Adipocyte (in vitro differentiated cells): ENCODE data around the gene NAV2.
A peak's percentile ranks its signal among the peaks of the same experiment; 100 is the strongest.
"Not testable (repeated sequence)": the region's sequence is repeated elsewhere in the genome, so short reads cannot be mapped to it uniquely, and the experiment has no call there.

Experiments
- DNase-seq: peaks from one replicate; pipeline ENCODE4 v3.0.0-alpha.2; 2015; ENCODE audit warnings: low read depth
- H3K27me3 ChIP-seq: replicated peaks from 2 replicates; pipeline ENCODE4 v1.7.0; 2013; ENCODE audit warnings: mild to moderate bottlenecking, low read length, moderate library complexity; ENCODE audit not compliant: control insufficient read depth, insufficient read depth
- H3K36me3 ChIP-seq: 2 replicates; pipeline ENCODE4 v1.7.0; 2013; ENCODE audit warnings: low read length, mild to moderate bottlenecking, moderate library complexity; ENCODE audit not compliant: control insufficient read depth, insufficient read depth, severe bottlenecking
- H3K4me1 ChIP-seq: 2 replicates; pipeline ENCODE4 v1.7.0; 2013; ENCODE audit warnings: mild to moderate bottlenecking, low read length, moderate library complexity; ENCODE audit not compliant: control insufficient read depth, insufficient read depth
- H3K4me3 ChIP-seq: 2 replicates; pipeline ENCODE4 v1.7.0; 2013; ENCODE audit warnings: mild to moderate bottlenecking, low read length, moderate library complexity
- H3K9ac ChIP-seq: 2 replicates; pipeline ENCODE4 v1.7.0; 2013; ENCODE audit warnings: mild to moderate bottlenecking, low read length, moderate library complexity
- H3K9me3 ChIP-seq: 2 replicates; pipeline ENCODE4 v1.7.0; 2013; ENCODE audit warnings: mild to moderate bottlenecking, low read length, moderate library complexity; ENCODE audit not compliant: control insufficient read depth

The NAV2 gene

GRCh38 chr11:20080032-20080685 lies 367.5 kb downstream of the NAV2 start:
- no peak overlapping the region for H3K9ac ChIP-seq
- no peak for DNase-seq
- H3K27me3 ChIP-seq, result no peaks in the 10 kb centered on the region
- H3K4me1 ChIP-seq, result peaks cover 7% of the 10 kb centered on the region
- no peak overlapping the region for H3K4me3 ChIP-seq
- no peaks in the 10 kb centered on the region for H3K9me3 ChIP-seq
- H3K36me3 ChIP-seq, result peaks cover 99% of the 10 kb centered on the region

DNA sequence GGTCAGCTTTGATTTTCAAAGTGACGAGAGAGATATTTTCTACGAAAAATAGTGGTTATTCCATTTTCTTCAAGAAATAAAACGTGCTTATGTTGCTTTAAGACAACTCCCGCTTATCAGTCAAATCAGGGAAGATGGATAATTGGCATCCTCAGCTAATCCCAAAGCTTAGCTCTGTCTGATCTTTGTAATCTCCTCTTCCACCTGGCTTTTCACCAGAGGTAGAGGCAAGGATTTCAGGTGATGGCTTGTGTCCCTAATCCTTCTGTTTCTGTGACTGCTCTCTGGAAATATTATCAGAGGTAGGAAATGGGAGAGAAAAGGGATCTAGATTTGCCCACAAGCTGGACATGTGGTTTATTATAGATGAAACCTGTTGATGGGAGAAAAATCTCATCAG lies 368.7 kb downstream of the NAV2 start:
- Histone ChIP-seq H3K9ac (no peak overlapping the region), H3K4me1 (peaks cover 7% of the 10 kb centered on the region), H3K4me3 (no peak overlapping the region), H3K36me3 (peaks cover 100% of the 10 kb centered on the region), H3K9me3 (no peaks in the 10 kb centered on the region), H3K27me3 (no peaks in the 10 kb centered on the region)
- DNase-seq, result no peak

DNA sequence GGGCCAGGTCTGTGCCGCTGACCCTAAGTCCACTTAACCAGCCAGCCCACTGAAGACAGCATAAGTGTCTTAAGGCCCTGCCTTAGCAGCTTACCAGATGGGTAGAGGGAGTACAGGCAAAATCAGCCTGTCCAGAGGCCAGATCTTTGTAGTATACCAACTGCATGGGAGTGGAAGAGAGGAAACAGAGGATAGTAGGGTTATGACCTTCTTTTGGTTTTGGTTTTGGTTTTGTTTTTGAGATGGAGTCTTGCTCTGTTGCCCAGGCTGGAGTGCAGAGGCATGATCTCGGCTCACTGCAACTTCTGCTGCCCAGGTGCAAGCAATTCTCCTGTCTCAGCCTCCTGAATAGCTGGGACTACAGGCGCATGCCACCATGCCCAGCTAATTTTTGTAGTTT lies 371.2 kb downstream of the NAV2 start:
- DNase-seq, result not testable (repeated sequence)
- peaks cover 100% of the 10 kb centered on the region for H3K36me3 ChIP-seq

GRCh38 chr11:20084921-20085814 lies 372.5 kb downstream of the NAV2 start:
- Histone ChIP-seq H3K36me3 (peaks cover 96% of the 10 kb centered on the region), H3K9me3 (no peaks in the 10 kb centered on the region), H3K9ac (no peak overlapping the region), H3K4me3 (no peak overlapping the region), H3K27me3 (no peaks in the 10 kb centered on the region), H3K4me1 (peaks cover 20% of the 10 kb centered on the region)
- DNase-seq, result no peak

More for the DNA sequence above, 371.2 kb downstream of the NAV2 start:
- not testable (repeated sequence) for H3K4me3 ChIP-seq, H3K27me3 ChIP-seq, H3K9me3 ChIP-seq, H3K4me1 ChIP-seq, H3K9ac ChIP-seq

DNA sequence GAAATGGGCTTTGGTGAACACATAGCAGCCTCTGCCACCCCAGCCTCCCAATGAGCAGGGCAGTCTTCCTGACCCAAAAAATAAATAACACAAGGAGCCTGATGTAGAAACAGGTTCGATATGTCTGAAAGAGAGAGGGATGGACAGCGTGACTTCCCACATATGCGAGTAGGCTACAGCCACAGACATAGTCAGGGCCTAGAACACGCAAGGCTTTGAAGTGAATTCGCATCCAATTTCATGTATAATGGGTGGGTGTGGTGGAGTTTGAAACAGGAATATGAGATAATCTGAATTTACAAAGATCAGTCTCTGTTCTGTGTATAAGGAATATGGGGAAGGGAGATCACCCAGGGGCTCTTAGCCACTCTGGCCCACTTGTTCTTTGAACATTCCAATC lies 373.3 kb downstream of the NAV2 start:
- Histone ChIP-seq H3K27me3 (no peaks in the 10 kb centered on the region), H3K36me3 (peaks cover 96% of the 10 kb centered on the region), H3K4me1 (peaks cover 24% of the 10 kb centered on the region), H3K9ac (no peak overlapping the region), H3K9me3 (no peaks in the 10 kb centered on the region), H3K4me3 (no peak overlapping the region)
- DNase-seq, result no peak

DNA sequence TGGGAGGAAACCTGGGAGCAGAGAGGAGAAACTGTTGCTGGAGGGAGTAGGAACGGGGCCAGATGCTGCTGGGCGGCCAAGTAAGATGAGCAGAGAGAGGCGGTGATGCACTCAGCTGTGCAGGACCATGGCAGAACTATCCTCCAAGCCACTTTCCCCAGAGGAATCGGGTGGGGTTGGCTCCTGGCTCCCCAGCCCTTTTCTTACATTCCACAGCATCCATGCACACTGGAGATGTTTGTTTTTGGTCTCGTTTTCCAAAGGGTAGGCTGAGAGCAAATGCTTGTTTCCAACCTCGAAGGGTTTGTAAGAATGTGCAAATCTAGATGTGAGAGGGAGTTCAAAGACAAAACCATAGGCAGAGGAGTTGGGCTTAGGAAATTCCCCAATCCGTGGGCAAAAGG lies 374.5 kb downstream of the NAV2 start:
- peak; percentile 58 for DNase-seq
- no peaks in the 10 kb centered on the region for H3K27me3 ChIP-seq
- H3K9ac ChIP-seq, result no peak overlapping the region
- no peaks in the 10 kb centered on the region for H3K9me3 ChIP-seq
- H3K4me3 ChIP-seq, result no peak overlapping the region
- peaks cover 24% of the 10 kb centered on the region for H3K4me1 ChIP-seq
- H3K36me3 ChIP-seq, result peaks cover 96% of the 10 kb centered on the region

- Histone ChIP-seq H3K4me1 (peaks cover 24% of the 10 kb centered on the region), H3K36me3 (peaks cover 96% of the 10 kb centered on the region), H3K4me3 (no peak overlapping the region), H3K9ac (no peak overlapping the region), H3K27me3 (no peaks in the 10 kb centered on the region), H3K9me3 (no peaks in the 10 kb centered on the region)
- DNase-seq, result peak; percentile 29
Observed at GRCh38 chr11:20088397-20089225, 376.0 kb downstream of the NAV2 start.

DNA sequence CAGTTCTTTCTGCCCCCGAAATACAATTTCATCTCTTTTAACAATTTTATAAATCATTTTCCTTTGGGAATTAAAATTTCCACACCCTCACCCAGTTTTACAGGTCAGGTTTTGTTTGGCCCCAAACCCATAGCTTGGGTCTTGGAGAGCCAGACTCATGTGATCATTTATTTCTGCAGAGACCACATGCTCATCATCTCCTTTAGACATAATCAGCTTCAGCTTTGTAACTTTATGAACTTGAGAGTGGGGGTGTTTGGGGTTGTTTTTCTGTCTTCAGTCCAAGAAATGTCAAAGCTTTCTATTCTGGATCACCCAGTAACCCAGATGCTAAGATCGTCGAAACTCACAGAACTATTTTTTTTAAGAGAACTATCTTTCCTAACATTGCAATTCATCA lies 376.7 kb downstream of the NAV2 start:
- Histone ChIP-seq H3K9ac (peak overlapping the region; percentile 28), H3K9me3 (no peaks in the 10 kb centered on the region), H3K4me3 (no peak overlapping the region), H3K4me1 (peaks cover 24% of the 10 kb centered on the region), H3K36me3 (peaks cover 94% of the 10 kb centered on the region), H3K27me3 (no peaks in the 10 kb centered on the region)
- no peak for DNase-seq

DNA sequence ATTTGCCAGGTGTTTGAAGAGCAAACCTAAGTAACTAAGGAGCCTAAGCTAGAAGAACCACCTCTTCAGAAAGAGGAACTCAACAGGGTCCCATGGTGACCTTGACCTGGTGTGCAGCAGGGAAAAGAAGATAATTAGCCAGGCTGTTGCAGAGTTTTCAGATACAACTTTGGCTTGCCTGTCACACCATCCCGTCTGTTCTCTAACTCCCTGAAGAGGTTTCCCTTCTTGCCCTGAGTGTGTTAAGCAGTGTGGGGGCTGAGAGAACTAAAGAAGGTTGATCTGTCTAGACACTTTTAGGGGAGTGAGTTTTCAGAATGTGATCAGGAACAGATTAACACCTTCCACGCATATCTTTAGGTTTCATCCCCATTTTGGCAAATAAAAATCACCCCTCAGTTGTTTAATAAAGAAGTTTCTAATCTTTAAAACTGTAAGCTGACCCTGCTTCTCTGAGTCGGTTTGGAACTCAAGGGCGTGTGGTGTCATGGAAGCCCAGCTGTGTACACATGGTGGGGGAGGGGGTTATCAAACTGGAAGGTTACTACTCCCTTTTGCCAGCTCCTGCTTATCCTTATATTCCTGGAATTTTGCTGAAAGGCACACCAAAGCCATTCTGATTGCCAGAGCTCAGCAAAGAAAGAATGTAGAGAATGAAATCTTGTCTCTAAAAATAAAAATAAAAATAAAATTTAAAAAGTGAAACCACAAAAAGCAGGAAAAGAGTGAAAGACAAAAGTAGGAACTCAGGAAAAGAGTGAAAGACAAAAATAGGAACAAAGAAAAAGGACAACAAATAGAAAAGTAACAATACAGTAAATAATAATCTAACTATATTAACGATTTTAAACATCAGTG lies 377.4 kb downstream of the NAV2 start:
- peak overlapping the region; percentile 28 for H3K9ac ChIP-seq
- peak; percentile 55 for DNase-seq
- H3K4me3 ChIP-seq, result no peak overlapping the region
- H3K36me3 ChIP-seq, result peaks cover 94% of the 10 kb centered on the region
- H3K4me1 ChIP-seq, result peaks cover 24% of the 10 kb centered on the region
- no peaks in the 10 kb centered on the region for H3K9me3 ChIP-seq
- no peaks in the 10 kb centered on the region for H3K27me3 ChIP-seq

DNA sequence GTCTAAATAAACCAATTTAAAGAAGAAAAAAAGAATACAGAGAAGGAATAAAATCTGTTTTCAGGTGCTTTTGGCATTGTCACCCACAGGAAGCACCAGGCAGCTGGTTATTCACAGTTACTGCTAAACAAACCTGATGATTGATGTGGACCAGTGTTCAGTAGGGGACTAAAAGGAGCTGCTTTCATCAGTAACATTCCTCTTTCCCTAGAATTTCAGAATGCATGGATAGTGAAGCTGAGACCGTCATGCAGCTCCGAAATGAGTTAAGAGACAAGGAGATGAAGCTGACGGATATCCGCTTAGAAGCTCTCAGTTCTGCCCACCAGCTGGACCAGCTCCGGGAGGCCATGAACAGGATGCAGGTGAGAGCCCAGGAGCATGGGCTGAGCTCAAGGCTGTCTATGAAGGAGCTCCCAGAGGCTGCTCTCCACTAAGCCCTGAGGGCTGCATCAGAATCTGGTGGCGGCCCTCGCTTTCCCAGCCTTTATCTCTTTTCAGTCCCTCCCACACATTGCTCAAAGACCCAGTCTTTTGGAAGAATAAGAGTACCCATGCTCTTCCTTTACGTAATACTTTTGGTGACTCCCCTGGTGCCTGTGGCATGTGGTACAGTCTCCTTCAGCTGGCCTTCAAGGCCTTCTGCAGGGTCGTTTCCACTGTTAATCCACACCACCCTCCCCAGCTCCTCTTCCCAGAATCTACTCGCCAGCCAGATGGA lies 378.2 kb downstream of the NAV2 start:
- H3K9ac ChIP-seq, result peak overlapping the region; percentile 8
- H3K36me3 ChIP-seq, result peaks cover 94% of the 10 kb centered on the region
- no peaks in the 10 kb centered on the region for H3K9me3 ChIP-seq
- H3K4me1 ChIP-seq, result peaks cover 24% of the 10 kb centered on the region
- no peaks in the 10 kb centered on the region for H3K27me3 ChIP-seq
- DNase-seq, result no peak
- H3K4me3 ChIP-seq, result no peak overlapping the region
